Progenitor cell of endocrine pancreas (in vitro differentiated cells): ENCODE measurements around the gene HNRNPA0. TPM values are rescaled to one million over a fixed set of nuclear protein-coding genes. Genes with fewer than 3 reads are reported as not detected.

ENCODE experiments used
- DNase-seq: peaks from one replicate; pipeline ENCODE4 v3.0.0; 2021; ENCODE audit warnings: low spot score; ENCODE audit not compliant: unreplicated experiment
- H3K27ac Mint-ChIP-seq: 2 replicates; pipeline ENCODE4 v1.8.0; 2021; ENCODE audit warnings: mild to moderate bottlenecking, moderate library complexity, mixed read lengths
- H3K27me3 Mint-ChIP-seq: 2 replicates; pipeline ENCODE4 v1.8.0; 2021; ENCODE audit warnings: mixed read lengths
- H3K36me3 Mint-ChIP-seq: 2 replicates; pipeline ENCODE4 v1.8.0; 2022; ENCODE audit warnings: mixed read lengths; ENCODE audit not compliant: insufficient read depth
- H3K4me1 Mint-ChIP-seq: 2 replicates; pipeline ENCODE4 v1.8.0; 2021; ENCODE audit warnings: low read depth, mixed read lengths
- H3K4me3 Mint-ChIP-seq: 2 replicates; pipeline ENCODE4 v1.8.0; 2021; ENCODE audit warnings: low read depth, mild to moderate bottlenecking, moderate library complexity, mixed read lengths
- H3K9me3 Mint-ChIP-seq: 2 replicates; pipeline ENCODE4 v1.8.0; 2021; ENCODE audit warnings: low read depth, mixed read lengths
- CTCF ChIP-seq: fragments of 200-600 bp; sonication (generic); IDR thresholded peaks from one replicate; pipeline ENCODE4 v1.5.0; 2021; ENCODE audit warnings: antibody characterized with exemption, mild to moderate bottlenecking; ENCODE audit not compliant: unreplicated experiment
- long read RNA-seq: library from polyadenylated mRNA; unstranded; transcript quantifications from one replicate; pipeline ENCODE4 v2.0.0, GENCODE V29; 2020
- total RNA-seq: library from RNA; stranded (reverse); gene quantifications from 2 replicates; pipeline ENCODE4 v1.2.1, GENCODE V29; 2021

The HNRNPA0 gene
- 81.0 and 82.6 TPM in 2 replicates for total RNA-seq
- long read RNA-seq, full-length matches to known transcripts: 14 of 14 reads
- long read RNA-seq, partial matches to known transcripts: 0 of 14 reads
- long read RNA-seq, other reads (novel, unspliced or antisense): 0 of 14 reads

GRCh38 chr5:137754188-137754960 lies at the start of gene HNRNPA0:
HNRNPA0 (minus strand) TSS chr5:137754363; CDS start chr5:137754066, 297 bp downstream.
- no peak for TF ChIP-seq CTCF
- peak; percentile 90 for DNase-seq
- H3K36me3 Mint-ChIP-seq: peaks cover 14% of the 10 kb centered on the region
- peaks cover 34% of the 10 kb centered on the region for H3K4me1 Mint-ChIP-seq
- peak within 1 kb of the TSS; percentile 100 for H3K27ac Mint-ChIP-seq
- H3K27me3 Mint-ChIP-seq: no peaks in the 10 kb centered on the region
- peak within 1 kb of the TSS; percentile 100 for H3K4me3 Mint-ChIP-seq
- H3K9me3 Mint-ChIP-seq: no peaks in the 10 kb centered on the region

DNA sequence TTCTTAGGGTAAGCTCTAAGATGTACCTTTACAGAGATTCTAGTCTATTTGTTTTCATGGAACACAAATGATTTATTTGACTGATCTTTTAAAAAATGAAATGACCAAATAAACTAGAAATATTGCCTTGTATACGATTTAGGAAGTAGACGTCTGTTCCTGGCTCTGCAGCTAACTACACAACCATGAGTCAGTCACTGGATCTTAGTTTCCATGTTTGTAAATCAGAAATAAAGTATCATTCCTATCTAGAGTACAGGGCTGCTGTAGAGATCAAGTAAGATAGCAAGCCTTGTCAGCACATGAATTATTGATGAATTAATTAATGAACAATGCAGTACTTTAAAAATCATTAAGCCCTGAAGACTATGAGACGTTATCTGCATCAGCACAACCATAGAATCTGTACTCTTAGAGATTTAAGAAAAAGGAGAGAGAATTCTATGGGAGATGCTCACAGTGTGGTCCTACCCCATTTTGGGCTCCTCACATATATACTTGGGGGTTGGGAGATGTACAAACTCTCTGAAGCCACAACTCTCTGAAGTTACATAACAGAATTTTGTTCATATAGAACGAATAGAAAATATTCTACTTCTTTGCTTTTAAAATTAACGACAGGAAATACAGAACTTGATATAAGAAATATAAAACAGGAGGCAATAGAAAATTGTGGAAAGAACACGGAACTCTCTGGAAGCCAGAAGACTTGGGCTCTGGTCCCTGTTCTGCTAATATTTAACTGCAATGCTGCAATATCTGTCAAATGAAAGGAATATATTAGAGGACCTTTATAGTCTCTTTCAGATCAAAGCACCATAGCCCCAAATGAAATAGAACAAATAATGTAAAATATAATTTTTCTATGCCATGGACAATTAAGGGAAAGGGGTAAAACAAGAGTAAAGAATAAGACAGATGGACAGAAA lies 48.4 kb upstream of the HNRNPA0 start:
- Mint-ChIP-seq H3K9me3 (no peaks in the 10 kb centered on the region), H3K36me3 (no peaks in the 10 kb centered on the region), H3K4me1 (no peaks in the 10 kb centered on the region), H3K27me3 (no peaks in the 10 kb centered on the region), H3K4me3 (no peak overlapping the region), H3K27ac (no peak overlapping the region)
- no peak for DNase-seq
- no peak for TF ChIP-seq CTCF

DNA sequence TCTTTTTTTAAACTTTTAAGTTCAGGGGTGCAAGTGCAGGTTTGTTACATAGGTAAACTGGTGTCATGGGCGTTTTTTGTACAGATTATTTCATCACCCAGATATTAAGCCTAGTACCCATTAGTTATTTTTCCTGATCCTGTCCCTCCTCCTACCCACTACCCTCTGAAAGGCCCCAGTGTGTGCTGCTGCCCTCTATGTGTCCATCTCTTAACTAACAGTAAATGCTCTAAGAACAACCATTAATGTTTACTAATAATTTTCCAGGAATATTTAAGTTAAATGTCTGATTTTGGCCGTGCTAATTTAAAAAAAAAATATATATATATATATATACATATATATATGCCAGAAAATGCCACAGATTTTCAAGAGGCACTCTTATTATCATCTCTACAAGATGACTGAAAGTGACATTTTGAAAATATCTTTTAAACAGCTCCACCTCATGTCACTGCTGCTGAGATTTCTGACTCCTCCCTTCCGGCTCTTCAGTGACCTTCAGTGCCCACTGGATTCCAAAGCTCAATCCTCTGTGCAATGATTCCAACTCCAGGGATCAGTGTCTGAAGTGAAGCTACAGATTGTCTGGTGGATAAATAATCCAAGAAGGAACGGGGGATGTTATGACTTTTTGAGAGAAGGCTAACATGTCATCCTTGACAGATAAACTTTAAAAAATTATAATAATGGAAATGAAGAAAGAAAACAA lies 46.7 kb upstream of the HNRNPA0 start:
- no peak for TF ChIP-seq CTCF
- Mint-ChIP-seq H3K4me1 (peaks cover 4% of the 10 kb centered on the region), H3K4me3 (no peak overlapping the region), H3K27ac (no peak overlapping the region), H3K27me3 (no peaks in the 10 kb centered on the region), H3K36me3 (no peaks in the 10 kb centered on the region), H3K9me3 (no peaks in the 10 kb centered on the region)
- DNase-seq: no peak

DNA sequence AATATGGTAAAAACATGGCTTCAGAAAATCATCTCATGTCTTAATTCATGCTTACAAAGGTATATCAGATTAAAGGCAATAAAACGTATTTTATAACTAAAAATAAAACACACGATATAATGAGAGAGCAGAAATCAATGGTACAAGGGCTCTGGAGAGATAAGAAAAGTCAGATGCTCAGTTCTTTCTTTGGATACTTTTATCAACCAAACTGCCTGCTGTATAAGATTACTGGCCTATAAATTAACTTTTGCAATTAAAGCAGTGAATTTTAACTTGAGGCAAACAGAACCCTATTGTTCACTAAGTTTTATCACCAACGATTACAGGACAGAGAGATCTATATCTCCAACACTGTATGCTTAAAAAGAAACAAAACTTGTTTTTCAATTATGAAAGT lies 42.1 kb upstream of the HNRNPA0 start:
- no peaks in the 10 kb centered on the region for H3K27me3 Mint-ChIP-seq
- no peaks in the 10 kb centered on the region for H3K9me3 Mint-ChIP-seq
- H3K4me1 Mint-ChIP-seq: peaks cover 24% of the 10 kb centered on the region
- H3K4me3 Mint-ChIP-seq: no peak overlapping the region
- H3K27ac Mint-ChIP-seq: no peak overlapping the region
- no peaks in the 10 kb centered on the region for H3K36me3 Mint-ChIP-seq
- no peak for TF ChIP-seq CTCF
- no peak for DNase-seq

GRCh38 chr5:137794863-137795262 lies 40.7 kb upstream of the HNRNPA0 start:
- Mint-ChIP-seq H3K27me3 (no peaks in the 10 kb centered on the region), H3K27ac (no peak overlapping the region), H3K4me1 (peaks cover 26% of the 10 kb centered on the region), H3K36me3 (no peaks in the 10 kb centered on the region), H3K9me3 (no peaks in the 10 kb centered on the region), H3K4me3 (no peak overlapping the region)
- DNase-seq: no peak
- no peak for TF ChIP-seq CTCF
